Liver (tissue), 9 donors: ENCODE results near the gene NLRP12. TPM values are rescaled to one million over a fixed set of nuclear protein-coding genes. Genes with fewer than 3 reads are reported as not detected.
A peak's percentile ranks its signal among the peaks of the same experiment; 100 is the strongest.

Source experiments
- DNase-seq: peaks from one replicate; pipeline ENCODE4 v3.0.0-alpha.2; 2017; ENCODE audit warnings: low spot score
- H3K27ac ChIP-seq, 2 donors: one replicate each; pipeline ENCODE4 v1.7.0; 2013; ENCODE audit warnings: inconsistent platforms in 2 of 2, low read length in 2 of 2, control low read depth in 1 of 2, low read depth in 1 of 2, mild to moderate bottlenecking in 1 of 2
- H3K27me3 ChIP-seq, 4 donors: one replicate each; pipeline versions ENCODE4 v1.6.1 to v1.7.0; 2013; ENCODE audit warnings: low read length in 3 of 4, inconsistent platforms in 1 of 4, mild to moderate bottlenecking in 1 of 4, moderate library complexity in 1 of 4; ENCODE audit not compliant: control insufficient read depth in 4 of 4, insufficient read depth in 4 of 4
- H3K36me3 ChIP-seq, 4 donors: one replicate each; pipeline versions ENCODE4 v1.6.1 to v1.7.0; 2013; ENCODE audit warnings: low read length in 3 of 4, mild to moderate bottlenecking in 3 of 4, low read depth in 1 of 4, moderate library complexity in 1 of 4; ENCODE audit not compliant: control insufficient read depth in 4 of 4, insufficient read depth in 3 of 4
- H3K4me1 ChIP-seq, 4 donors: one replicate each; pipeline versions ENCODE4 v1.6.1 to v1.7.0; 2013; ENCODE audit warnings: low read length in 3 of 4, mild to moderate bottlenecking in 3 of 4, moderate library complexity in 1 of 4; ENCODE audit not compliant: control insufficient read depth in 4 of 4, insufficient read depth in 4 of 4
- H3K4me3 ChIP-seq, 3 donors: one replicate each; pipeline versions ENCODE4 v1.6.1 to v1.7.0; 2013; ENCODE audit warnings: low read length in 3 of 3, control low read depth in 1 of 3, low read depth in 1 of 3, mild to moderate bottlenecking in 1 of 3
- H3K9ac ChIP-seq, 2 donors: one replicate each; pipeline ENCODE4 v1.7.0; 2013; ENCODE audit warnings: low read length in 2 of 2, mild to moderate bottlenecking in 2 of 2, moderate library complexity in 2 of 2, control low read depth in 1 of 2, low read depth in 1 of 2
- H3K9me3 ChIP-seq, 4 donors: one replicate each; pipeline versions ENCODE4 v1.6.1 to v1.7.0; 2013; ENCODE audit warnings: low read length in 3 of 4; ENCODE audit not compliant: control insufficient read depth in 4 of 4
- ATF3 ChIP-seq: IDR thresholded peaks from 2 replicates; pipeline ENCODE4 v1.6.1; 2016; ENCODE audit warnings: antibody characterized with exemption
- EGR1 ChIP-seq, 2 donors: IDR thresholded peaks; 2 replicates each; pipeline ENCODE4 v1.6.1; 2016 to 2018; ENCODE audit warnings: antibody characterized with exemption in 2 of 2, low read depth in 2 of 2
- FOXA1 ChIP-seq: IDR thresholded peaks from 2 replicates; pipeline ENCODE4 v1.6.1; 2016; ENCODE audit warnings: antibody characterized with exemption
- FOXA2 ChIP-seq: IDR thresholded peaks from 2 replicates; pipeline ENCODE4 v1.6.1; 2016; ENCODE audit warnings: antibody characterized with exemption
- GABPA ChIP-seq, 2 donors: IDR thresholded peaks in 1 of 2; conservative IDR thresholded peaks in 1 of 2; 2 replicates each; pipeline ENCODE4 v1.6.1; 2016; ENCODE audit warnings: antibody characterized with exemption in 2 of 2, mild to moderate bottlenecking in 1 of 2, moderate library complexity in 1 of 2
- HNF4A ChIP-seq, 2 donors: conservative IDR thresholded peaks; 2 replicates each; pipeline ENCODE4 v1.6.1; 2016; ENCODE audit warnings: antibody characterized with exemption in 2 of 2, mild to moderate bottlenecking in 2 of 2
- HNF4G ChIP-seq: IDR thresholded peaks from 2 replicates; pipeline ENCODE4 v1.6.1; 2016; ENCODE audit warnings: antibody characterized with exemption
- JUND ChIP-seq, 2 donors: IDR thresholded peaks; 2 replicates each; pipeline ENCODE4 v1.6.1; 2016; ENCODE audit warnings: antibody characterized with exemption in 2 of 2
- MAX ChIP-seq: IDR thresholded peaks from 2 replicates; pipeline ENCODE4 v1.6.1; 2016; ENCODE audit warnings: antibody characterized with exemption
- NR2F2 ChIP-seq: IDR thresholded peaks from 2 replicates; pipeline ENCODE4 v1.6.1; 2016; ENCODE audit warnings: antibody characterized with exemption
- RXRA ChIP-seq, 2 donors: IDR thresholded peaks; 2 replicates each; pipeline ENCODE4 v1.6.1; 2017 to 2018; ENCODE audit warnings: antibody characterized with exemption in 2 of 2, mild to moderate bottlenecking in 1 of 2
- SP1 ChIP-seq: IDR thresholded peaks from 2 replicates; pipeline ENCODE4 v1.6.1; 2018; ENCODE audit warnings: antibody characterized with exemption, mild to moderate bottlenecking
- TAF1 ChIP-seq: conservative IDR thresholded peaks from 2 replicates; pipeline ENCODE4 v1.6.1; 2016; ENCODE audit warnings: antibody characterized with exemption, mild to moderate bottlenecking
- YY1 ChIP-seq: IDR thresholded peaks from 2 replicates; pipeline ENCODE4 v1.6.1; 2016; ENCODE audit warnings: antibody characterized with exemption, mild to moderate bottlenecking
- ZBTB33 ChIP-seq: IDR thresholded peaks from 2 replicates; pipeline ENCODE4 v1.6.1; 2016; ENCODE audit warnings: antibody characterized with exemption
- WGBS: extraction: QIAGEN DNeasy Blood & Tissue Kit; methylation state at CpG from one replicate; pipeline ENCODE4 v1.1.7; 2013; 5-methylcytosine and 5-hydroxymethylcytosine counted together
- polyA plus RNA-seq, 2 donors: library from polyadenylated mRNA; stranded (reverse) in 1 of 2; unstranded in 1 of 2; fragments of 200-250 nt in 1 of 2; fragments of >200 nt in 1 of 2; fragmentation: Nextera tagmentation in 1 of 2; extraction: Ambion mirVana in 1 of 2; gene quantifications; one replicate each; pipeline versions ENCODE4 v1.2.1 to v1.2.3, GENCODE V29; 2013 to 2015
- total RNA-seq, 2 donors: library from RNA; depleted of rRNA; stranded (reverse); fragments of >200 nt; gene quantifications; one replicate each; pipeline ENCODE4 v1.2.3, GENCODE V29; 2014
- TF ChIP-seq, protein P1 (sequence below): fragments of 150-350 bp; IDR thresholded peaks from 2 replicates; pipeline ENCODE4 v1.5.1; 2017; ENCODE audit warnings: improper control_type of control experiment, low read depth, low read length; ENCODE audit not compliant: missing input control
- TF ChIP-seq, protein P2 (sequence below): IDR thresholded peaks from 2 replicates; pipeline ENCODE4 v1.6.1; 2016; ENCODE audit warnings: antibody characterized with exemption, mild to moderate bottlenecking
- donor health status: healthy.
- donor health status: healthy.
- donor health status: healthy.
- donor health status: healthy.
- donor health status: healthy.

Gene NLRP12
- total and polyA plus RNA-seq, 4 donors, result 0.10 to 1.8 (median 0.58) TPM

- TF ChIP-seq RXRA (IDR thresholded peaks at IDR 0.05), result peak; percentile 81 to 82
These were observed 40.3 kb upstream of the NLRP12 start (continued) for GRCh38 chr19:53864308-53864836.

- no peak for DNase-seq
- Histone ChIP-seq H3K9me3 (no peaks in the 10 kb centered on the region), H3K4me3 (no peak overlapping the region), H3K27ac (no peak overlapping the region), H3K27me3 (peaks cover 0 to 2% (median 0%) of the 10 kb centered on the region in 4 donors), H3K4me1 (peaks cover 0 to 2% (median 0%) of the 10 kb centered on the region in 4 donors), H3K9ac (no peak overlapping the region), H3K36me3 (no peaks in the 10 kb centered on the region)
- 83% methylated on average over 2 of the region's 2 CpGs for WGBS
- TF ChIP-seq HNF4A (conservative IDR thresholded peaks at IDR 0.05) (no peak), RXRA (IDR thresholded peaks at IDR 0.05) (no peak), FOXA1 (no peak), ZBTB33 (no peak), JUND (IDR thresholded peaks at IDR 0.05) (no peak), YY1 (no peak), SP1 (no peak), NR2F2 (no peak), HNF4G (no peak), ATF3 (no peak), GABPA (IDR thresholded peaks at IDR 0.05 in 1 of 2, conservative IDR thresholded peaks at IDR 0.05 in 1 of 2) (no peak), EGR1 (IDR thresholded peaks at IDR 0.05; ENCODE audit: low read depth in 2 of 2) (no peak), FOXA2 (no peak), MAX (no peak), TAF1 (no peak)
- TF ChIP-seq, protein P1, sequence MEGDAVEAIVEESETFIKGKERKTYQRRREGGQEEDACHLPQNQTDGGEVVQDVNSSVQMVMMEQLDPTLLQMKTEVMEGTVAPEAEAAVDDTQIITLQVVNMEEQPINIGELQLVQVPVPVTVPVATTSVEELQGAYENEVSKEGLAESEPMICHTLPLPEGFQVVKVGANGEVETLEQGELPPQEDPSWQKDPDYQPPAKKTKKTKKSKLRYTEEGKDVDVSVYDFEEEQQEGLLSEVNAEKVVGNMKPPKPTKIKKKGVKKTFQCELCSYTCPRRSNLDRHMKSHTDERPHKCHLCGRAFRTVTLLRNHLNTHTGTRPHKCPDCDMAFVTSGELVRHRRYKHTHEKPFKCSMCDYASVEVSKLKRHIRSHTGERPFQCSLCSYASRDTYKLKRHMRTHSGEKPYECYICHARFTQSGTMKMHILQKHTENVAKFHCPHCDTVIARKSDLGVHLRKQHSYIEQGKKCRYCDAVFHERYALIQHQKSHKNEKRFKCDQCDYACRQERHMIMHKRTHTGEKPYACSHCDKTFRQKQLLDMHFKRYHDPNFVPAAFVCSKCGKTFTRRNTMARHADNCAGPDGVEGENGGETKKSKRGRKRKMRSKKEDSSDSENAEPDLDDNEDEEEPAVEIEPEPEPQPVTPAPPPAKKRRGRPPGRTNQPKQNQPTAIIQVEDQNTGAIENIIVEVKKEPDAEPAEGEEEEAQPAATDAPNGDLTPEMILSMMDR, result no peak
- TF ChIP-seq, protein P2, sequence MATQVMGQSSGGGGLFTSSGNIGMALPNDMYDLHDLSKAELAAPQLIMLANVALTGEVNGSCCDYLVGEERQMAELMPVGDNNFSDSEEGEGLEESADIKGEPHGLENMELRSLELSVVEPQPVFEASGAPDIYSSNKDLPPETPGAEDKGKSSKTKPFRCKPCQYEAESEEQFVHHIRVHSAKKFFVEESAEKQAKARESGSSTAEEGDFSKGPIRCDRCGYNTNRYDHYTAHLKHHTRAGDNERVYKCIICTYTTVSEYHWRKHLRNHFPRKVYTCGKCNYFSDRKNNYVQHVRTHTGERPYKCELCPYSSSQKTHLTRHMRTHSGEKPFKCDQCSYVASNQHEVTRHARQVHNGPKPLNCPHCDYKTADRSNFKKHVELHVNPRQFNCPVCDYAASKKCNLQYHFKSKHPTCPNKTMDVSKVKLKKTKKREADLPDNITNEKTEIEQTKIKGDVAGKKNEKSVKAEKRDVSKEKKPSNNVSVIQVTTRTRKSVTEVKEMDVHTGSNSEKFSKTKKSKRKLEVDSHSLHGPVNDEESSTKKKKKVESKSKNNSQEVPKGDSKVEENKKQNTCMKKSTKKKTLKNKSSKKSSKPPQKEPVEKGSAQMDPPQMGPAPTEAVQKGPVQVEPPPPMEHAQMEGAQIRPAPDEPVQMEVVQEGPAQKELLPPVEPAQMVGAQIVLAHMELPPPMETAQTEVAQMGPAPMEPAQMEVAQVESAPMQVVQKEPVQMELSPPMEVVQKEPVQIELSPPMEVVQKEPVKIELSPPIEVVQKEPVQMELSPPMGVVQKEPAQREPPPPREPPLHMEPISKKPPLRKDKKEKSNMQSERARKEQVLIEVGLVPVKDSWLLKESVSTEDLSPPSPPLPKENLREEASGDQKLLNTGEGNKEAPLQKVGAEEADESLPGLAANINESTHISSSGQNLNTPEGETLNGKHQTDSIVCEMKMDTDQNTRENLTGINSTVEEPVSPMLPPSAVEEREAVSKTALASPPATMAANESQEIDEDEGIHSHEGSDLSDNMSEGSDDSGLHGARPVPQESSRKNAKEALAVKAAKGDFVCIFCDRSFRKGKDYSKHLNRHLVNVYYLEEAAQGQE, result no peak
These were observed 29.6 kb upstream of the NLRP12 start for GRCh38 chr19:53853707-53854106.
